A549 (cell line): ENCODE data around the gene CECR2. TPM values are rescaled to one million over a fixed set of nuclear protein-coding genes. Genes with fewer than 3 reads are reported as not detected.

ENCODE experiments used
- ATAC-seq, 2 experiments: fragments of 200-7000 bp in 1 of 2; fragments of >200 bp in 1 of 2; cut with Nextera tagmentation in 1 of 2; cut with Tn5 transposase in 1 of 2; 3 replicates each; pipeline versions ENCODE4 v1.8.0 to v1.9.1; 2018 to 2020; ENCODE audit warnings: mild to moderate bottlenecking in 1 of 2, moderate library complexity in 1 of 2
- CTCF ChIA-PET: fragments of 300-600 bp; sonication (Branson Sonifier 250); formaldehyde crosslinking; extraction: SDS; loops from one replicate; lab custom pipeline; 2021; ENCODE audit warnings: antibody characterized with exemption, inconsistent platforms; lab: Yijun Ruan, JAX
- POLR2A ChIA-PET: fragments of 350-600 bp; formaldehyde crosslinking; extraction: SDS; loops from one replicate; lab custom pipeline; 2021; ENCODE audit warnings: antibody characterized with exemption, inconsistent platforms; lab: Yijun Ruan, JAX
- DNase-seq, 2 experiments: peaks; one replicate each; pipeline versions ENCODE4 v3.0.0 to v3.0.0-alpha.2; 2011 to 2016; ENCODE audit warnings: low read depth in 1 of 2, low spot score in 1 of 2
- FAIRE-seq: peaks from 2 replicates; lab custom pipeline; 2011; peaks lifted over from hg19 to GRCh38; lab: Jason Lieb, UNC
- H3K27ac ChIP-seq, 2 experiments: fragments of >200 bp; sonication (Bioruptor Twin); formaldehyde crosslinking; 3 replicates each; pipeline ENCODE4 v1.5.1; 2016 to 2017
- H3K4me1 ChIP-seq: fragments of >200 bp; sonication (Bioruptor Twin); formaldehyde crosslinking; 3 replicates; pipeline ENCODE4 v1.6.1; 2016
- H3K4me2 ChIP-seq: fragments of >200 bp; sonication (Bioruptor Twin); formaldehyde crosslinking; 3 replicates; pipeline ENCODE4 v1.6.1; 2016
- H3K4me3 ChIP-seq: fragments of >200 bp; sonication (Bioruptor Twin); formaldehyde crosslinking; 3 replicates; pipeline ENCODE4 v1.5.1; 2016
- H3K9me3 ChIP-seq: fragments of >200 bp; sonication (Bioruptor Twin); formaldehyde crosslinking; 3 replicates; pipeline ENCODE4 v1.6.1; 2016
- ATOH8 ChIP-seq: fragments of 250-450 bp; sonication (Bioruptor Pico); IDR thresholded peaks from 2 replicates; pipeline ENCODE4 v1.5.0; 2020; ENCODE audit warnings: low read depth, mild to moderate bottlenecking, moderate library complexity
- BCL3 ChIP-seq: fragments of >200 bp; sonication (Bioruptor Twin); formaldehyde crosslinking; IDR thresholded peaks from 3 replicates; pipeline ENCODE4 v1.6.1; 2016
- CEBPB ChIP-seq, 2 experiments: fragments of >200 bp in 1 of 2; sonication (Bioruptor Twin) in 1 of 2; formaldehyde crosslinking in 1 of 2; IDR thresholded peaks; 2 replicates each; pipeline ENCODE4 v1.6.1; 2012 to 2016
- CHD2 ChIP-seq: fragments of 150-350 bp; IDR thresholded peaks from 2 replicates; pipeline ENCODE4 v1.6.1; 2014; ENCODE audit warnings: low read length; ENCODE audit not compliant: partially characterized antibody
- E2F6 ChIP-seq: IDR thresholded peaks from 2 replicates; pipeline ENCODE4 v1.6.1; 2012; ENCODE audit warnings: low read depth, borderline replicate concordance
- EP300 ChIP-seq, 2 experiments: fragments of >200 bp; sonication (Bioruptor Twin); formaldehyde crosslinking; IDR thresholded peaks; 2 replicates in 1 of 2; 3 replicates in 1 of 2; pipeline ENCODE4 v1.6.1; 2016 to 2017
- ESRRA ChIP-seq: fragments of 150-350 bp; IDR thresholded peaks from 2 replicates; pipeline ENCODE4 v1.6.1; 2014; ENCODE audit warnings: mild to moderate bottlenecking, low read length, borderline replicate concordance
- FOSL2 ChIP-seq, 2 experiments: fragments of 450-650 bp in 1 of 2; fragments of >200 bp in 1 of 2; sonication (Bioruptor Twin) in 1 of 2; formaldehyde crosslinking; IDR thresholded peaks; 2 replicates each; pipeline versions ENCODE4 v1.5.0 to v1.6.1; 2016 to 2020; ENCODE audit warnings: mild to moderate bottlenecking in 1 of 2, moderate library complexity in 1 of 2
- FOXS1 ChIP-seq: fragments of 250-450 bp; sonication (Bioruptor Pico); IDR thresholded peaks from 2 replicates; pipeline ENCODE4 v1.5.0; 2020; ENCODE audit warnings: mild to moderate bottlenecking, moderate library complexity
- GATA3 ChIP-seq: IDR thresholded peaks from 2 replicates; pipeline ENCODE4 v1.6.1; 2012; ENCODE audit warnings: borderline replicate concordance
- HDAC2 ChIP-seq: fragments of 200-600 bp; sonication (generic); IDR thresholded peaks from 2 replicates; pipeline ENCODE4 v1.6.1; 2016
- HES2 ChIP-seq: fragments of >200 bp; sonication (Bioruptor Twin); formaldehyde crosslinking; IDR thresholded peaks from 2 replicates; pipeline ENCODE4 v1.6.1; 2016
- HEYL ChIP-seq: fragments of 250-450 bp; sonication (Bioruptor Pico); IDR thresholded peaks from 2 replicates; pipeline ENCODE4 v1.8.0; 2021; ENCODE audit warnings: mild to moderate bottlenecking, moderate library complexity
- HMGXB4 ChIP-seq: fragments of 250-450 bp; sonication (Bioruptor Pico); IDR thresholded peaks from 2 replicates; pipeline ENCODE4 v1.5.0; 2021; ENCODE audit warnings: mild to moderate bottlenecking, moderate library complexity, borderline replicate concordance
- HOXB13 ChIP-seq: fragments of 250-450 bp; sonication (Bioruptor Pico); IDR thresholded peaks from 2 replicates; pipeline ENCODE4 v1.5.0; 2020; ENCODE audit warnings: low read depth, mild to moderate bottlenecking, moderate library complexity
- HOXB5 ChIP-seq: fragments of 250-450 bp; sonication (Bioruptor Pico); IDR thresholded peaks from 2 replicates; pipeline ENCODE4 v1.5.0; 2020; ENCODE audit warnings: mild to moderate bottlenecking, moderate library complexity
- JUNB ChIP-seq: fragments of >200 bp; sonication (Bioruptor Twin); formaldehyde crosslinking; IDR thresholded peaks from 2 replicates; pipeline ENCODE4 v1.6.1; 2016
- KDM5A ChIP-seq: fragments of 200-600 bp; sonication (generic); IDR thresholded peaks from 2 replicates; pipeline ENCODE4 v1.6.1; 2016; ENCODE audit warnings: antibody characterized with exemption, mild to moderate bottlenecking
- MAX ChIP-seq: IDR thresholded peaks from 2 replicates; pipeline ENCODE4 v1.6.1; 2012
- MAZ ChIP-seq: fragments of 150-350 bp; IDR thresholded peaks from 2 replicates; pipeline ENCODE4 v1.6.1; 2014; ENCODE audit warnings: antibody characterized with exemption, low read depth, low read length, borderline replicate concordance
- MYC ChIP-seq: IDR thresholded peaks from 2 replicates; pipeline ENCODE4 v1.6.1; 2012; ENCODE audit warnings: mild to moderate bottlenecking, inconsistent platforms, low read length, improper control_type of control experiment, borderline replicate concordance
- NPAS2 ChIP-seq: fragments of 250-450 bp; sonication (Bioruptor Pico); IDR thresholded peaks from 2 replicates; pipeline ENCODE4 v1.8.0; 2022; ENCODE audit warnings: mild to moderate bottlenecking, moderate library complexity, borderline replicate concordance
- NR3C1 ChIP-seq: fragments of >200 bp; sonication (Bioruptor Twin); formaldehyde crosslinking; IDR thresholded peaks from 3 replicates; pipeline ENCODE4 v1.6.1; 2017
- REST ChIP-seq: fragments of 200-600 bp; sonication (generic); IDR thresholded peaks from 2 replicates; pipeline ENCODE4 v1.6.1; 2016; ENCODE audit warnings: antibody characterized with exemption, mild to moderate bottlenecking, moderate library complexity
- RFX5 ChIP-seq: fragments of 450-650 bp; IDR thresholded peaks from 2 replicates; pipeline ENCODE4 v1.7.1; 2014; ENCODE audit warnings: antibody characterized with exemption, mild to moderate bottlenecking, moderate library complexity
- SMC3 ChIP-seq: fragments of >200 bp; sonication (Bioruptor Twin); formaldehyde crosslinking; IDR thresholded peaks from 3 replicates; pipeline ENCODE4 v1.6.1; 2018; ENCODE audit warnings: inconsistent platforms
- SREBF2 ChIP-seq: fragments of 450-650 bp; IDR thresholded peaks from 2 replicates; pipeline ENCODE4 v1.6.1; 2014; ENCODE audit warnings: mild to moderate bottlenecking, moderate library complexity
- TP53 ChIP-seq: fragments of 250-450 bp; sonication (Bioruptor Pico); IDR thresholded peaks from 2 replicates; pipeline ENCODE4 v1.5.0; 2021; ENCODE audit warnings: mild to moderate bottlenecking, moderate library complexity
- ZC3H11A ChIP-seq: fragments of 450-650 bp; IDR thresholded peaks from 2 replicates; pipeline ENCODE4 v1.6.1; 2014; ENCODE audit warnings: antibody characterized with exemption, mild to moderate bottlenecking
- ZNF302 ChIP-seq: fragments of 250-450 bp; sonication (Bioruptor Pico); IDR thresholded peaks from 2 replicates; pipeline ENCODE4 v1.9.0; 2021; ENCODE audit warnings: inconsistent platforms, mild to moderate bottlenecking, moderate library complexity
- ZSCAN20 ChIP-seq: fragments of 250-450 bp; sonication (Bioruptor Pico); IDR thresholded peaks from 2 replicates; pipeline ENCODE4 v1.8.0; 2022; ENCODE audit warnings: mild to moderate bottlenecking, moderate library complexity
- WGBS: methylation state at CpG from one replicate; pipeline ENCODE4 v1.1.6; 2017; ENCODE audit errors: missing lambda C conversion rate; 5-methylcytosine and 5-hydroxymethylcytosine counted together
- polyA plus RNA-seq, 4 experiments: library from polyadenylated mRNA; depleted of rRNA in 3 of 4; stranded (reverse); fragments of >200 nt; fragmentation: RNase III in 1 of 4; extraction: RNeasy Plus Mini Kit Qiagen cat#74134 plus additional on column Dnase treatment in 1 of 4; gene quantifications; 2 replicates in 3 of 4; 3 replicates in 1 of 4; pipeline ENCODE4 v1.2.3, GENCODE V29; 2011 to 2017

Gene CECR2
- polyA plus RNA-seq, 2 of the 4 experiments (the other 2 are of a cell fraction): 0.01 to 0.06 TPM

- Histone ChIP-seq H3K9me3 (no peaks in the 10 kb centered on the region), H3K4me3 (no peak overlapping the region), H3K27ac (no peak overlapping the region), H3K4me1 (no peaks in the 10 kb centered on the region), H3K4me2 (no peak overlapping the region)
- POLR2A ChIA-PET: no interaction called here
- DNase-seq (no peak), FAIRE-seq (no peak), ATAC-seq (no peak)
- CTCF ChIA-PET: interaction anchor here (1.6 to 1.9 kb wide), 2 partner anchors 17 to 313 kb away, joined by 4 to 6 read pairs; no protein-coding TSS in a partner anchor
- 69% methylated on average over 12 of the region's 12 CpGs for WGBS
- TF ChIP-seq CEBPB (IDR thresholded peaks at IDR 0.05) (no peak), ZSCAN20 (CRISPR knock-in tag) (no peak), FOXS1 (no peak), MAZ (no peak), REST (no peak), HEYL (CRISPR knock-in tag) (no peak), JUNB (no peak), MYC (no peak), ZNF302 (CRISPR knock-in tag) (no peak), CHD2 (no peak), SREBF2 (no peak), NR3C1 (no peak), GATA3 (no peak), EP300 (IDR thresholded peaks at IDR 0.05) (no peak), E2F6 (no peak), HOXB13 (no peak), HMGXB4 (CRISPR knock-in tag) (no peak), SMC3 (no peak), HES2 (no peak), FOSL2 (IDR thresholded peaks at IDR 0.05) (no peak), FOSL2 (CRISPR knock-in tag; IDR thresholded peaks at IDR 0.05) (no peak)
Observed at GRCh38 chr22:17484608-17485007, 115.3 kb downstream of the CECR2 start.

GRCh38 chr22:17486313-17486712 is 117.1 kb downstream of the CECR2 start:
- no peak overlapping the region for H3K4me3 ChIP-seq
- ATAC-seq (peak; percentile 30 to 37; a peak in 2 of 6 replicates), DNase-seq (peak in 1 of 2 experiments; percentile 7), FAIRE-seq (no peak)
- H3K4me1 ChIP-seq: no peaks in the 10 kb centered on the region
- WGBS: 46% methylated on average over 10 of the region's 10 CpGs
- H3K4me2 ChIP-seq: no peak overlapping the region
- CTCF ChIA-PET: interaction anchor here (0.6 to 2.3 kb wide), 3 partner anchors 11 to 314 kb away, joined by 3 to 8 read pairs (median 3); no protein-coding TSS in a partner anchor
- no peak overlapping the region for H3K27ac ChIP-seq
- POLR2A ChIA-PET: no interaction called here
- no peaks in the 10 kb centered on the region for H3K9me3 ChIP-seq
- TF ChIP-seq ATOH8 (CRISPR knock-in tag) (no peak), SMC3 (no peak), HES2 (no peak), ESRRA (no peak), ZC3H11A (no peak), MAX (no peak), HOXB5 (CRISPR knock-in tag) (no peak), TP53 (CRISPR knock-in tag) (no peak), RFX5 (no peak), KDM5A (no peak), ZSCAN20 (CRISPR knock-in tag) (no peak), NPAS2 (CRISPR knock-in tag) (no peak), BCL3 (no peak), HDAC2 (no peak)
